ENCODE data around the gene IWS1. TPM values are rescaled to one million over a fixed set of nuclear protein-coding genes. Genes with fewer than 3 reads are reported as not detected.
"Not testable (repeated sequence)": the region's sequence is repeated elsewhere in the genome, so short reads cannot be mapped to it uniquely, and the experiment has no call there.

Gene IWS1
- total RNA-seq, 1 donor from 2014 or later = 49.3 TPM

DNA sequence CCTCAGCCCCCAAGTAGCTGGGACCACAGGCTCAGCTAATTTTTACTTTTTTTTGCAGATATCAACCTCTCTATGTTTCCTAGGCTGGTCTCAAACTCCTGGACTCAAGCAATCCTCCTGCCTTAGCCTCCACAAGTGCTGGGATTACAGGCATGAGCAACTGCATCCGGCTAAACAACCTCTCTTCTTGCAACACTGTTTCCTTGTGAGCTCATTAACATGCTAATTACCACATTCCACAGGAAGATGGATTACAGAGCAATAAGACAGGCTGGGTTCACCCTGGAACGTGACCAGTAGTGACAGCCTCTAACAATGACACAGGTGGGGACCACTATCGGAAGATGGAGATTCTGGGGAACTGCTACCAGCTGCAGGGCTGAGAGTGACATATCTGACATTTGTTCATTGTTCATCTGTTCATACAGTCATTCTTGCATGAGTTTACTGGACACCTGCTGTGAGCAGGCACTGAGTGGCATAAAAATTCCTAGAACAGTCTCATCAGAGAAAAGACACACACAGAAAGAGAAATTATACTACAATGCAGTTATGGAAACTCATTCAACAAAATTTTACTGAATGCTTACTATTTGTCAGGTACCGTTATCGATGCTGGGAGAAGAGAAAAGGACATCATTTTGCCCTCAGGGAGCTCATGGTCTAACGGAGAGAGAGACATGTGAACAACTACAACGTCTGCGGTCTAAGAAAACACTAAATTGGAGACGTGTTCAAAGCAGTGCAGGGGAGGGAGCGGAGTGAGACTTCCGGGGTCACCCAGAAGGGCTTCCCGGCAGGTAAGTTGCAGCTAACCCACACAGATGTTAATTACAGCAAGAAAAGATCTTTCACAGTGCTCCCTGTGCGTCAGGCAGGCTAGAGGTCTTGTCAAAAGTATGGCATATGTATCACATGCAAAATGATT, 70.5 kb downstream of the IWS1 start:
- ChIA-PET CTCF (no interaction called here), POLR2A (no interaction called here)
- H3K27ac Mint-ChIP-seq = no peak overlapping the region
- peaks cover 8% of the 10 kb centered on the region for H3K4me1 Mint-ChIP-seq
- H3K9me3 Mint-ChIP-seq = no peaks in the 10 kb centered on the region
- intact Hi-C loops (cut with micrococcal nuclease) = no loop called here
- peaks cover 2% of the 10 kb centered on the region for H3K36me3 Mint-ChIP-seq (ENCODE audit: low read depth)
- H3K4me3 Mint-ChIP-seq = no peak overlapping the region
- TF ChIP-seq, protein P1, sequence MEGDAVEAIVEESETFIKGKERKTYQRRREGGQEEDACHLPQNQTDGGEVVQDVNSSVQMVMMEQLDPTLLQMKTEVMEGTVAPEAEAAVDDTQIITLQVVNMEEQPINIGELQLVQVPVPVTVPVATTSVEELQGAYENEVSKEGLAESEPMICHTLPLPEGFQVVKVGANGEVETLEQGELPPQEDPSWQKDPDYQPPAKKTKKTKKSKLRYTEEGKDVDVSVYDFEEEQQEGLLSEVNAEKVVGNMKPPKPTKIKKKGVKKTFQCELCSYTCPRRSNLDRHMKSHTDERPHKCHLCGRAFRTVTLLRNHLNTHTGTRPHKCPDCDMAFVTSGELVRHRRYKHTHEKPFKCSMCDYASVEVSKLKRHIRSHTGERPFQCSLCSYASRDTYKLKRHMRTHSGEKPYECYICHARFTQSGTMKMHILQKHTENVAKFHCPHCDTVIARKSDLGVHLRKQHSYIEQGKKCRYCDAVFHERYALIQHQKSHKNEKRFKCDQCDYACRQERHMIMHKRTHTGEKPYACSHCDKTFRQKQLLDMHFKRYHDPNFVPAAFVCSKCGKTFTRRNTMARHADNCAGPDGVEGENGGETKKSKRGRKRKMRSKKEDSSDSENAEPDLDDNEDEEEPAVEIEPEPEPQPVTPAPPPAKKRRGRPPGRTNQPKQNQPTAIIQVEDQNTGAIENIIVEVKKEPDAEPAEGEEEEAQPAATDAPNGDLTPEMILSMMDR (IDR thresholded peaks at IDR 0.05) = no peak
- ATAC-seq (ENCODE audit: low read depth) = no peak
- DNase-seq = no peak
- no peaks in the 10 kb centered on the region for H3K27me3 Mint-ChIP-seq

DNA sequence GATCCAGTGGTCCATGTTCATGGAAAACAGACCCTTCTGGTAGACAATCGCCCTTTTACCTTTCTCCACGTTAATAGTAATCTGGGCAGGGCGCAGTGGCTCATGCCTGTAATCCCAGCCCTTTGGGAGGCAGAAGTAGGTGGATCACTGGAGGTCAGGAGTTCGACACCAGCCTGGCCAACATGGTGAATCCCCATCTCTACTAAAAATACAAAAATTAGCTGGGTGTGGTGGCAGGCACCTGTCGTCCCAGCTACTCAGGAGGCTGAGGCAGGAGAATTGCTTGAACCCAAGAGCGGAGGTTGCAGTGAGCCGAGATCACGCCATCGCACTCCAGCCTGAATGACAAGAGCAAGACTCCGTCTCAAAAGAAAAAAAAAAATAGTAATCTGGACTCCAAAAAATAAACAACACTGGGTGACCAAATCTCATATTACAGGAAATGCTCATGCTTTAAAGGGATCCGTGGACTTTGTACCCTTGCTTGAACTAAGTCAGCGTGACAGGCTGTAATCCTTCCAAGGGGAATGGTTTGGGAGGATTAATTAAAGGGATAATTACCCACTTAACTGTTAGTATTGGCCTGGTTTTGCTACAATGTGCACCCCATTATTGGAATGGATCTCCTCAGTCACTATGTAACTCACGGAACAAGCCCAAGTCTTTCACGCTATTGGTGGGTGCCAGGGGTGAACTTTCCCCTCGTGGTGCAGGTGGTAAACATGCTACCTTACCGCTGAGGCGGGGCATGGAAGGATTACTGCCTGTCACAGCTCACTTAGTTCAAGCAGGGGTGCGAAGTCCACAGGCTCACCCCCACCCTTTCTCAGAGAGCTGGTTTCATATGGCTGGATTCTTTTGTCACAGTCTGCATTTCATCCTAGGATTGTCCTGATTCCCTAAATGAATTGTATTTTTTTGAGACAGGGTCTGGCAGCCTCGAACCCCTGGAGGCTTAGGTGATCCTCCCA, 71.4 kb downstream of the IWS1 start:
- H3K4me1 Mint-ChIP-seq = peaks cover 8% of the 10 kb centered on the region
- peaks cover 2% of the 10 kb centered on the region for H3K36me3 Mint-ChIP-seq (ENCODE audit: low read depth)
- H3K27me3 Mint-ChIP-seq = no peaks in the 10 kb centered on the region
- CTCF ChIA-PET = no interaction called here
- intact Hi-C loops (cut with micrococcal nuclease) = no loop called here
- DNase-seq (no peak), ATAC-seq (ENCODE audit: low read depth) (no peak)
- POLR2A ChIA-PET = no interaction called here
- no peaks in the 10 kb centered on the region for H3K9me3 Mint-ChIP-seq
- H3K27ac Mint-ChIP-seq = no peak overlapping the region
- TF ChIP-seq, protein P1 (IDR thresholded peaks at IDR 0.05) = no peak
- H3K4me3 Mint-ChIP-seq = no peak overlapping the region

DNA sequence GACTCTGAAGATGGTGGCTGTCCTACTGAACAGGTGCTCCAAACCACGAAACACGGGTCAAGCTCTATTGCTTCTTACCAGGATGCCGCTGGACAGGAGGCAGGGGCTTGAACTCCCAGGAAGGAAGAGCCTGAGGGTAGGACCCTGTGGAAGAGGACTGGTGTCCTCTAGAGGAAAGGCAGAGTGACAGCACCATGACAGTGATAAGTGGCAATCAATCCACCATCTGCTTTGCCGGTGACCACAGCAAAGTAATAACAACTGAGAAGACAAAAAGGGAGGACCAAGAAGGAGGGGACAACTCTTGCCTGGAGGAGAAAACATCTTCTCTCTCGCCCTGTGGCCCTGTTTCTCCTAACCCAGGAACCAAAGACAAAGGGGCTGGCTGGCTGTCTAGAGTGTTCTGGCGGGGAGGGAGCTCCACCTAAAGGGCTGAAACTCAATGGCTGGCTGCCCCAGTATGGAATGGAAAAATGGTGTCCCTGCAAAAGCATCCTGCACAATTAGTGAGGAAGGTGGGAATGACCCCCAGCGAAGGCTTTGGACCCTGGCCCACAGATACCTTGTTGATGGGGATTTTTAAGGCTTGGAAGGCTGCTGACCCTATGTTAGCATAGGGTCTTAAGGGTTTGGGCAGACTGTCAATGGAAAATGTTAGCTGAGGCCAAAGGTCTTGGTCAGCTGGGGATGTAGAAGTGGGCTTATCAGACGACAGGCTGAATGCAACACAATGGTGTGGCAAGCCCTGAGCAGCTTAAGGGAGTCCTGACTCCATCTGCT, 72.7 kb downstream of the IWS1 start:
- Mint-ChIP-seq H3K27ac (no peak overlapping the region), H3K27me3 (no peaks in the 10 kb centered on the region), H3K4me3 (no peak overlapping the region), H3K4me1 (peaks cover 8% of the 10 kb centered on the region), H3K9me3 (no peaks in the 10 kb centered on the region), H3K36me3 (ENCODE audit: low read depth) (peaks cover 2% of the 10 kb centered on the region)
- ChIA-PET CTCF (no interaction called here), POLR2A (no interaction called here)
- intact Hi-C loops (cut with micrococcal nuclease) = no loop called here
- TF ChIP-seq, protein P1 (IDR thresholded peaks at IDR 0.05) = no peak
- DNase-seq = no peak
- no peak for ATAC-seq (ENCODE audit: low read depth)

DNA sequence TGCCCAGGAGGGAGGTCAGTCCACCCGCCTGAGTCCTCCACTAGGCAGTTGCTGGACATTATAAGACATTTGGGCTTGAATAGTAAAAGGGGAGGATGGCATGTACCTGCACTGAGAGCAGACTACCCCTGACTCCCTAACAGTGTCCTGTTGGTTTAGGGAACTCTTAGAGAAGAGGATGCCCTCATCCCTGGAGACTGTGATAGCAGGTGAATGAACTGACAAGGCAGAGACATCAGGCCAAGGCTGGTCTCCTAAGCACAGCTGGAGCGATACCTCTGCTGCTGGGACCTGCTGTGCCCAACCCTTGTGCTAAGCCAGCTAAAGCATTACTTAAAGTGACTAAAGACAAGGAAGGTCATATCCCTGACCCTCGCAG, 73.3 kb downstream of the IWS1 start:
- no peak overlapping the region for H3K27ac Mint-ChIP-seq
- ChIA-PET CTCF (no interaction called here), POLR2A (no interaction called here)
- H3K9me3 Mint-ChIP-seq = no peaks in the 10 kb centered on the region
- no peak for ATAC-seq (ENCODE audit: low read depth)
- intact Hi-C loops (cut with micrococcal nuclease) = no loop called here
- H3K4me3 Mint-ChIP-seq = no peak overlapping the region
- H3K27me3 Mint-ChIP-seq = no peaks in the 10 kb centered on the region
- TF ChIP-seq, protein P1 (IDR thresholded peaks at IDR 0.05) = no peak
- peaks cover 6% of the 10 kb centered on the region for H3K4me1 Mint-ChIP-seq
- H3K36me3 Mint-ChIP-seq (ENCODE audit: low read depth) = peaks cover 2% of the 10 kb centered on the region
- no peak for DNase-seq

DNA sequence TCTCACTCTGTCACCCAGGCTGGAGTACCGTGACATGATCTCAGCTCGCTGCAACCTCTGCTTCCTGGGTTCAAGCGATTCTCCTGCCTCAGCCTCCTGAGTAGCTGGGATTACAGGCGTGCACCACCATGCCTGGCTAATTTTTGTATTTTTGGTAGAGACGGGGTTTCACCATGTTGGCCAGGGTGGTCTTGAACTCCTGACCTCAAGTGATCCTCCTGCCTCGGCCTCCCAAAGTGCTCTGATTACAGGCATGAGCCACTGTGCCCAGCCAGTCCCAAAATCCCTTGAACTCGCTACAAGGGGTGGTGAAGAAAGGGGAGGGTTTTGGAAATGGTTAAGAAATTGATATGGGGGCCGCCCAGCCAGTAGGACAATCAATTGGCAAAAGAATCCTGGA, 73.9 kb downstream of the IWS1 start:
- CTCF ChIA-PET; H3K27ac Mint-ChIP-seq; DNase-seq; intact Hi-C loops (cut with micrococcal nuclease); H3K27me3 Mint-ChIP-seq; ATAC-seq (ENCODE audit: low read depth); H3K4me1 Mint-ChIP-seq; H3K36me3 Mint-ChIP-seq (ENCODE audit: low read depth); H3K4me3 Mint-ChIP-seq; H3K9me3 Mint-ChIP-seq; POLR2A ChIA-PET: not testable (repeated sequence)
